ENCODE results near the gene GCDH.

DNA sequence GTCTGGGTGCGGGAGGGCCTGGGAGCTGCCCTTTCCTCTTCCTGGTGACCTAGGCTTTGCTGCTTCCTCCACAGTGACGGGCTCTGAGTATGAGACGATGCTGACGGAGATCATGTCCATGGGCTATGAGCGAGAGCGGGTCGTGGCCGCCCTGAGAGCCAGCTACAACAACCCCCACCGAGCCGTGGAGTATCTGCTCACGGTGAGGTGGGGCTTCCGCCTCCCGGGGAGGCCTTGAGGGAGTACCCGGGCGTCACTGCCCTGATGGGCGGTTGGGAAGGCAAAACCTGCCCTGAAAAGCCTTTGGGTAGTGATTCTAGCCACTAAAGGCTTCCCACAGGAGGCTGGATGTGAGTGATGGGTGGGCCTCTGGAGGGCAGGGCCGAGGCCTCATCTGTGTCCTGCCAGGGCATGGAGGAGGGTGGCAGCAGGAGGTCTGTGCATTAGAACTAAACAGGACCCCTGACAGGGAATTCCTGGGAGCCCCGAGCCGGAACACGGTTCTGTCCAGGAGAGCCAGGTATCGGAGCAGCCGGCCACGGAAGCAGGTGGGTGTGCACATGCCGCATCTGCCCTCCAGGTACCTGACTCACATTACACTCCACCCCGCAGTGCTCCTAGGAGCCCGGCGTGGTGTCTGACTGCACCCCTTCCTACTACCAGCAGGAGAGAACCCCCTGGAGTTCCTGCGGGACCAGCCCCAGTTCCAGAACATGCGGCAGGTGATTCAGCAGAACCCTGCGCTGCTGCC lies 57.8 kb downstream of the GCDH start:
- TF ChIP-seq EZH2 (IDR thresholded peaks at IDR 0.05; ENCODE audit: insufficient read depth, poor library complexity, severe bottlenecking) (no peak), EZH2phosphoT487 (IDR thresholded peaks at IDR 0.05; ENCODE audit: insufficient read depth, low read depth) (no peak)

All from GM23248 (cell line).